Activated T-cell treated with anti-CD3 and anti-CD28 coated beads for 48 hours (primary cell): ENCODE measurements around the gene HNRNPAB.
"Not testable (repeated sequence)": the region's sequence is repeated elsewhere in the genome, so short reads cannot be mapped to it uniquely, and the experiment has no call there.

Source experiments
- DNase-seq: peaks from one replicate; pipeline ENCODE4 v3.0.0-alpha.2; 2020; ENCODE audit warnings: low read depth

Gene HNRNPAB

DNA sequence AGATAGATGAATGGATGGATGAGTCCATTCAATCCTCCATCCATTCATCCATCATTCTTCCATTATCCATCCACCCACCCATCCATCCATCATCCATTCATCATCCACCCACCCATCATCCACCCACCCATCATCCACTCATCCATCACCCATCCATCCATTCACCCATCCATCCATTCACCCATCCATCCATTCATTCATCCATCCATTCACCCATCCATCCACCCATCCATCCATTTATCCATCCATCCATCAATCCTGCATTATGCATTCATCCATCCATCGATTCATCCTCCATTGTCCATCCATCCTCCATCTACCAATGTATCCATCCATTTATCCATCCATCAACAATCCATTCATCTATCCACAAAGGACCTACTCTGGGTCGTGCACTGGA lies 41.1 kb downstream of the HNRNPAB start:
- no peak for DNase-seq

DNA sequence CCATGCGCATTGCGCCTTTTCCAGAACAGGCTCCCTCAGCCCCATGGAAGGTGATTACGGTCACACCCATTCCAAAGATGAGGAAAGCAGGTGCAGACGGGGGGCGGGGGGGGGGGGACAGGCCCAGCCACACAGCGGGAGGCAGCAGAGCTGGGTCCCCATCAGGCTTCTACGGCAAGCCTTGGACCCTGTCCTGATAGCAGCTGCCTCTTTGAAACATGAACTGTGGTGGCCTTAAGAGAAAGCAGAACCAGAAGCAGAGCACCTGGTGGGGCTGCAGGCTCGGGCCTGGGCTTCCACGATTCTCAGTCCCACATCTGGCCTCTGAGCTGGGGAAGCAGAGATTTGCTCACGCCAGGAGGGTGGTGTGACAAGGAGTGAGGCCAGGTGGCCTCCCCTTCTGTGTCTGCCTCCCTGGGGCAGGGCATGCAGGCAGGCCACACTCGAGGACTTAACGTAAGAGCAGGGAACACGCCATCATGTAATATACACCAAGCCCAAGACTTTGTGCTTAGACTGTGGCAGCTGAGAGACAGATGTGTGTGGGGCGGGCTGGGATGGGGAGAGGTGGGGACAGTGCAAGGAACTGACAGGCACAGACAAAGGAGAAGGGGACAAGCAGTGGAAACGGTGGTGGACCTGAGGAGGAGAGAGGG lies 42.4 kb downstream of the HNRNPAB start:
- no peak for DNase-seq

DNA sequence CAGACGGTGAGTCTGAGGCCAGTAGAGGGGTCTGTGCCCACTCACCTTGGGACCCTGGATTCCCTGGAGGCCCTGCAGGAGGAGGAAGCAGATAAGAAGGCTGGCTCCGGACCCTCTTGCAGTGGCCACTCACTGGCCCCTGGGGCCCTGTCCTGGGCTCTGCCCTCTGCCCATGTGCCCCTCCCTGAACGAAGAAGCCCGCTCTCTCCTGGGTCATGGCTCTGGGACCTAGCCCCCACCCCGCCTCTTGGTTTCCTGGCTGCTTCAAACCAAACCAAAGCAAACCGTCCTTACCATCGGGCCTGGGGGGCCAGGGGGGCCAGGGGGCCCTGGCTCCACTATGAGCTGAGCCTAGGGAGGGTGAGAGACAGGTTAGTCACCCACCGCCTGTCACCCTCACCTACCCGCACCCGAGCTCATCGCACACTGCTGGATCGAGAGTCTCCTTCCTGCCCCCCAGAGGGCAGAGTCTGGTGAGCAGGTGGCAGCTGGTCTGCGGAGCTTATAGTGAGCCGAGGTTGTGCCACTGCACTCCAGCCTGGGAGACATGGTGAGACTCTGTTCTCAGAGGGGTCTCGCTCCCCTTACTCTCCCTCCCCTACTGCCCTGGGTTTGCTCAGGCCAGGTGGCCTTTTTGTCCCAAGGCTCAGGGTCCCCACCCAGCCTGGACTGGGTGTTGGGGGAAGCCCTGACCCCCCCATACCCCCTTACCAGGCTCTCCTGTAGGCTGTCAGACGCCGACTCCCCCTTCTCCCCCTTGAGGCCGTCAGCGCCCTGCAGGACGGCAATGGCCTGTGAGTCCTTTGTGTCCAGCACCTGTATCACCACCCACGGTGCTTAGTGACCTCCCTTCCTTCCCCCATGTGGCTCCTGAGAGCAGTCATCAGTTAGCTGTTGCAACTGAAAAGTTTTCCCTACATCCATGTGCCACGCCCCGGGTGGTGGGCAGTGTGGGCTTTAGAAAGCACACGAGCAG lies 43.4 kb downstream of the HNRNPAB start:
- DNase-seq, result no peak

GRCh38 chr5:178248750-178249149 lies 44.4 kb downstream of the HNRNPAB start:
- DNase-seq, result no peak

- DNase-seq, result no peak
These were observed 45.1 kb downstream of the HNRNPAB start for GRCh38 chr5:178249191-178249989.

DNA sequence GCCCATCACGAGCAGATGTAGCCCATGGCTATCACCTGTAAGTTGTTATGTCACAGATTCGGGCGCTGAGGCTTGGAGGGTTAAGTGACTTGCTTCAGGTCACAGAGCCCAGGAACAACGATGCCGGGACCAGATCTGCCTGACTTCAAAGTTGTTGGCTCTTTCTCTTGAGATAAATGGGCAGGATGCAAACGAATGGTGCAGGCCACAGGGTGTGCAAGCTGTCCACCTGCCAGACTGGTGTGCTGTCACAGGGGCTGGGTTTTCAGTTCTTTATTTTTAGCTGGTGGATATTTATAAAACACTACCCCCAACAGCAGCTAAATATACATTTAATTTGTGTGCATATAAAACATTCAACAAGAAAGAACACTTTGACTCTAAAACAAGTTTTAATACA lies 45.9 kb downstream of the HNRNPAB start:
- DNase-seq, result no peak

DNA sequence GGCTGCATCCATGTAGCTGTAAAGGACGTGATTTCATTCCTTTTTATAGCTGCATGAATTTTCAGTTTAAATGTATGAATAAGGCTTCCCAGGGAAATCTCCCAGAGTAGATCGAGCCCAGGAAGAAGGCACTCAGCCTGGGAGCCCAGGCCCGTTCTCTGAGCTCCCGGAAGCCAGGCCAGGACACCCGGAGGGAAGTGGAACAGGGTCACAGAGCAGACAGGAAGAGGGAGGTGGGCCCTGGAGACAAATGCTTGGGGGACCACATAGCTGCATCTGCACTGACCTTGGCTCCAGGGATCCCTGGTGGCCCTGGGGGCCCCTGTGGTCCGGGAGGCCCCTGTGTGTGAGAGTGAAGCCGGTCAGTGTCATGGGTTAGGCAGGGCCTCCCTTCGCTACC lies 47.9 kb downstream of the HNRNPAB start:
- no peak for DNase-seq

GRCh38 chr5:178253632-178254031 lies 49.3 kb downstream of the HNRNPAB start:
- DNase-seq, result not testable (repeated sequence)

GRCh38 chr5:178256746-178257145 lies 52.4 kb downstream of the HNRNPAB start:
- no peak for DNase-seq

GRCh38 chr5:178257650-178258049 lies 53.3 kb downstream of the HNRNPAB start:
- no peak for DNase-seq

DNA sequence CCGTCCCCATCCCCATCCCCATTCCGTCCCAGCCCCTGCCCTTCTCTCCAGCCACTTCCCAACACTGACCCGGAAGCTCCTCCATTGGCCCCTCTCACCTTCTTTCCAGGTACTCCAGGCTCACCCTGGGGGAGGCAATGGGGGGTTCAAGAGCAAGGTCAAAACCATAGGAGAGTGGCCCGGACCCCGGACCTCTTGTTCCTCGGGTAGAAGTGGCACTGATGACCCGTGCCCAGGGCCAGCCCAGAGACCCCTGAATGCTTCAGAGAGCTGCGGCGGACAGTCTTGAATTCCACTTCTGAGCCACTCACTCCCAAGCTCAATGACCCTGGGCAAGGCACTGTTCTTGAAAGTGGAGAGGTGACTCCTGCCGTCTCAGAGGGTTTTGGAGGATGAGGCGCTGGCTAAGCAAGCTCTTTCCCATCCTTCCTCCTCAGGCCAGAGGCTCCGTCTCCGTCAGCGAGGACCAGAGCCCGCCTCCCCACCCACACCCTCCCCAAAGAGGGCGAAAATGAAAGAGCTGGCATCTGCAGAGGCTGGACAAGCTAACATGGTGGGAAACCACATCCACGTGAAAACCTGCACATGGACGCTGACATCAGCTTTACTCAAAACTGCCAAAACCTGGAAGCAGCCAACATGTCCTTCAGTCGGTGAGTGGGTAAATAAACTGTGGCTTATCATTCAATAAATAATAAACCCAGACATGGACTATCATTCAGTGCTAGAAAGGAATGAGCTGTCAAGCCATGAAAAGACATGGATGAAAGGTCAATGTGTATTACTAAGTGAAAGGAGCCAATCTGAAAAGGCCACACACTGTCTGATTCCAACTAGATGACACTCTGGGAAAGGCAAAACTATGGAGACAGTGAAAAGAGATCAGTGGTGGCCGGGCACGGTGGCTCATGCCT lies 55.5 kb downstream of the HNRNPAB start:
- no peak for DNase-seq
